SK-N-SH (cell line): ENCODE measurements around the gene KCNG3. TPM values are rescaled to one million over a fixed set of nuclear protein-coding genes. Genes with fewer than 3 reads are reported as not detected.

Experiments used
- CTCF ChIA-PET: fragments of 300-600, 350-600 bp; formaldehyde crosslinking; extraction: SDS; loops from one replicate; lab custom pipeline; 2021; lab: Yijun Ruan, JAX
- POLR2A ChIA-PET: fragments of 350-600 bp; sonication (Branson Sonifier 250); formaldehyde crosslinking; extraction: SDS; loops from one replicate; lab custom pipeline; 2020; ENCODE audit warnings: antibody characterized with exemption, inconsistent platforms; lab: Yijun Ruan, JAX
- DNase-seq: peaks from one replicate; pipeline ENCODE4 v3.0.0; 2012
- H2AFZ ChIP-seq: fragments of 200-600 bp; sonication (generic); 2 replicates; pipeline ENCODE4 v1.8.1; 2016; ENCODE audit warnings: antibody characterized with exemption, mild to moderate bottlenecking, low read depth
- H3F3A ChIP-seq: fragments of 200-600 bp; sonication (generic); replicated peaks from 2 replicates; pipeline ENCODE3; 2016; ENCODE audit warnings: antibody characterized with exemption, mild to moderate bottlenecking; ENCODE audit not compliant: insufficient read depth
- H3K27ac ChIP-seq, 2 experiments: fragments of 200-500 bp in 1 of 2; fragments of 200-600 bp in 1 of 2; sonication (Bioruptor generic) in 1 of 2; sonication (generic), shearing (Covaris generic) in 1 of 2; 2 replicates each; pipeline versions ENCODE4 v1.5.1 to v1.6.1; 2014 to 2016; ENCODE audit warnings: low read depth in 2 of 2, inconsistent platforms in 1 of 2, low read length in 1 of 2, mild to moderate bottlenecking in 1 of 2, mixed read lengths in 1 of 2
- H3K27me3 ChIP-seq: fragments of 200-600 bp; sonication (generic), shearing (Covaris generic); 2 replicates; pipeline ENCODE4 v1.6.1; 2016; ENCODE audit warnings: mixed run types; ENCODE audit not compliant: insufficient read depth
- H3K36me3 ChIP-seq, 2 experiments: fragments of 200-500 bp in 1 of 2; fragments of 200-600 bp in 1 of 2; sonication (Bioruptor generic) in 1 of 2; sonication (generic) in 1 of 2; replicated peaks in 1 of 2; 2 replicates each; pipeline versions ENCODE3 to v1.5.1; 2014 to 2016; ENCODE audit warnings: low read length in 1 of 2, mild to moderate bottlenecking in 1 of 2; ENCODE audit not compliant: insufficient read depth in 2 of 2, control insufficient read depth in 1 of 2
- H3K4me1 ChIP-seq, 2 experiments: fragments of 200-500 bp in 1 of 2; fragments of 200-600 bp in 1 of 2; sonication (Bioruptor generic) in 1 of 2; sonication (generic), shearing (Covaris generic) in 1 of 2; 2 replicates each; pipeline versions ENCODE4 v1.5.1 to v1.6.1; 2014 to 2016; ENCODE audit warnings: low read depth in 1 of 2, low read length in 1 of 2, mixed run types in 1 of 2; ENCODE audit not compliant: insufficient read depth in 2 of 2, control insufficient read depth in 1 of 2
- H3K4me2 ChIP-seq: fragments of 200-600 bp; sonication (generic), shearing (Covaris generic); 2 replicates; pipeline ENCODE4 v1.6.1; 2017; ENCODE audit warnings: mixed run types
- H3K4me3 ChIP-seq, 2 experiments: fragments of 200-500 bp in 1 of 2; fragments of 200-600 bp in 1 of 2; sonication (Bioruptor generic) in 1 of 2; sonication (generic), shearing (Covaris generic) in 1 of 2; 2 replicates each; pipeline versions ENCODE4 v1.5.1 to v1.8.1; 2014 to 2016; ENCODE audit warnings: low read depth in 2 of 2, inconsistent platforms in 1 of 2, low read length in 1 of 2, mild to moderate bottlenecking in 1 of 2, mixed read lengths in 1 of 2, moderate library complexity in 1 of 2
- H3K79me2 ChIP-seq: fragments of 200-600 bp; sonication (generic); 2 replicates; pipeline ENCODE4 v1.8.1; 2017; ENCODE audit warnings: mild to moderate bottlenecking; ENCODE audit not compliant: insufficient read depth
- H3K9ac ChIP-seq: fragments of 200-600 bp; sonication (generic); 2 replicates; pipeline ENCODE4 v1.6.1; 2017; ENCODE audit warnings: mixed run types
- H3K9me2 ChIP-seq: fragments of 200-600 bp; sonication (generic); 2 replicates; pipeline ENCODE4 v1.6.1; 2017; ENCODE audit warnings: mixed run types
- H3K9me3 ChIP-seq: fragments of 200-600 bp; sonication (generic); 2 replicates; pipeline ENCODE4 v1.6.1; 2017; ENCODE audit warnings: mixed run types, mild to moderate bottlenecking, moderate library complexity
- H4K20me1 ChIP-seq: fragments of 200-600 bp; sonication (generic); 2 replicates; pipeline ENCODE4 v1.6.1; 2017; ENCODE audit warnings: mild to moderate bottlenecking, mixed run types; ENCODE audit not compliant: insufficient read depth
- ELF1 ChIP-seq: IDR thresholded peaks from 2 replicates; pipeline ENCODE4 v1.4.0; 2012
- EP300 ChIP-seq, 2 experiments: IDR thresholded peaks; 2 replicates each; pipeline versions ENCODE4 v1.4.0 to v1.6.1; 2012; ENCODE audit warnings: borderline replicate concordance in 1 of 2, low read depth in 1 of 2, low read length in 1 of 2
- GABPA ChIP-seq: IDR thresholded peaks from 2 replicates; pipeline ENCODE4 v1.4.0; 2012; ENCODE audit warnings: low read depth, mild to moderate bottlenecking
- GATA2 ChIP-seq: sonication (generic); formaldehyde crosslinking; IDR thresholded peaks from 2 replicates; pipeline ENCODE4 v1.5.0; 2020; ENCODE audit warnings: mild to moderate bottlenecking, missing genetic modification reagents
- JUND ChIP-seq: IDR thresholded peaks from 2 replicates; pipeline ENCODE4 v1.4.0; 2012
- MEF2A ChIP-seq: IDR thresholded peaks from 2 replicates; pipeline ENCODE4 v1.4.0; 2012; ENCODE audit warnings: low read depth, borderline replicate concordance
- NRF1 ChIP-seq: IDR thresholded peaks from 2 replicates; pipeline ENCODE4 v1.6.1; 2012; ENCODE audit warnings: low read depth, mild to moderate bottlenecking, low read length
- RCOR1 ChIP-seq: fragments of 150-350 bp; IDR thresholded peaks from 2 replicates; pipeline ENCODE4 v1.6.1; 2017; ENCODE audit warnings: antibody characterized with exemption, low read length
- RFX5 ChIP-seq: IDR thresholded peaks from 2 replicates; pipeline ENCODE4 v1.6.1; 2012; ENCODE audit warnings: mild to moderate bottlenecking, improper control_type of control experiment, low read length
- RXRA ChIP-seq: IDR thresholded peaks from 2 replicates; pipeline ENCODE4 v1.4.0; 2012; ENCODE audit warnings: low read depth, mild to moderate bottlenecking, borderline replicate concordance
- SIN3A ChIP-seq: IDR thresholded peaks from 2 replicates; pipeline ENCODE4 v1.6.1; 2012; ENCODE audit warnings: low read depth, mild to moderate bottlenecking, low read length, moderate library complexity, borderline replicate concordance
- TCF12 ChIP-seq: IDR thresholded peaks from 2 replicates; pipeline ENCODE4 v1.4.0; 2012
- YY1 ChIP-seq: IDR thresholded peaks from 2 replicates; pipeline ENCODE4 v1.4.0; 2012; ENCODE audit warnings: low read depth, mild to moderate bottlenecking
- WGBS: methylation state at CpG from one replicate; pipeline ENCODE4 v1.1.6; 2017; ENCODE audit warnings: low lambda C conversion rate; 5-methylcytosine and 5-hydroxymethylcytosine counted together
- polyA plus RNA-seq, 3 experiments: library from polyadenylated mRNA; depleted of rRNA; stranded (reverse); fragments of >200 nt; gene quantifications; 2 replicates each; pipeline ENCODE4 v1.2.3, GENCODE V29; 2012
- TF ChIP-seq, protein P1 (sequence below): IDR thresholded peaks from 2 replicates; pipeline ENCODE4 v1.6.1; 2012; ENCODE audit warnings: mild to moderate bottlenecking, low read depth, low read length, moderate library complexity
- TF ChIP-seq, protein P2 (sequence below): fragments of 200-600 bp; sonication (generic); IDR thresholded peaks from 2 replicates; pipeline ENCODE4 v1.6.1; 2017; ENCODE audit warnings: antibody characterized with exemption, mild to moderate bottlenecking, moderate library complexity
- TF ChIP-seq, protein P3 (sequence below): fragments of 150-350 bp; IDR thresholded peaks from 2 replicates; pipeline ENCODE4 v1.6.1; 2017; ENCODE audit warnings: antibody characterized with exemption, low read length, low read depth, borderline replicate concordance
- TF ChIP-seq, protein P4 (sequence below): IDR thresholded peaks from 2 replicates; pipeline ENCODE4 v1.4.0; 2012; ENCODE audit warnings: low read depth, borderline replicate concordance
- TF ChIP-seq, protein P5 (sequence below): IDR thresholded peaks from 2 replicates; pipeline ENCODE4 v1.4.0; 2012; ENCODE audit warnings: low read depth
- TF ChIP-seq, protein P6 (sequence below): IDR thresholded peaks from 2 replicates; pipeline ENCODE4; 2012

The KCNG3 gene
- polyA plus RNA-seq, 1 of the 3 experiments (the other 2 are of a cell fraction): 0.03 TPM

DNA sequence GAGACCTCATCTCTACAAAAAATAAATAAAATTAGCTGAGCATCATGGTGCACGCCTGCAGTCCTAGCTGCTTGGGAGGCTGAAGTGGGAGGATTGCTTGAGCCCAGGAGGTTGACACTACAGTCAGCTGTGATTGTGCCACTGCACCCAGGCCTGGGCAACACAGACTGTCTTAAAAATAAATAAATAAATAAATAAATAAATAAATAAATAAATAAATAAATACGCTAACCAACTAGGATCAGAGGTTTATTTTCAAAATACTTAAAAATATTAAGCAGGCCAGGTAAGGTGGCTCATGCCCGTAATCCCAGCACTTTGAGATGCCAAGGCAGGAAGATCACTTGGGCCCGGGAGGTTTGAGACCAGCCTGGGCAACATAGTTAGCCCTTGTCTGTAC is 63.6 kb downstream of the KCNG3 start:
- TF ChIP-seq TCF12 (no peak), GABPA (no peak), GATA2 (no peak), SIN3A (no peak), MEF2A (no peak), ELF1 (no peak), RFX5 (no peak), JUND (no peak), RXRA (no peak), YY1 (no peak), RCOR1 (no peak), EP300 (IDR thresholded peaks at IDR 0.05; ENCODE audit: borderline replicate concordance in 1 of 2, low read depth in 1 of 2, low read length in 1 of 2) (no peak), NRF1 (no peak)
- TF ChIP-seq, protein P1, sequence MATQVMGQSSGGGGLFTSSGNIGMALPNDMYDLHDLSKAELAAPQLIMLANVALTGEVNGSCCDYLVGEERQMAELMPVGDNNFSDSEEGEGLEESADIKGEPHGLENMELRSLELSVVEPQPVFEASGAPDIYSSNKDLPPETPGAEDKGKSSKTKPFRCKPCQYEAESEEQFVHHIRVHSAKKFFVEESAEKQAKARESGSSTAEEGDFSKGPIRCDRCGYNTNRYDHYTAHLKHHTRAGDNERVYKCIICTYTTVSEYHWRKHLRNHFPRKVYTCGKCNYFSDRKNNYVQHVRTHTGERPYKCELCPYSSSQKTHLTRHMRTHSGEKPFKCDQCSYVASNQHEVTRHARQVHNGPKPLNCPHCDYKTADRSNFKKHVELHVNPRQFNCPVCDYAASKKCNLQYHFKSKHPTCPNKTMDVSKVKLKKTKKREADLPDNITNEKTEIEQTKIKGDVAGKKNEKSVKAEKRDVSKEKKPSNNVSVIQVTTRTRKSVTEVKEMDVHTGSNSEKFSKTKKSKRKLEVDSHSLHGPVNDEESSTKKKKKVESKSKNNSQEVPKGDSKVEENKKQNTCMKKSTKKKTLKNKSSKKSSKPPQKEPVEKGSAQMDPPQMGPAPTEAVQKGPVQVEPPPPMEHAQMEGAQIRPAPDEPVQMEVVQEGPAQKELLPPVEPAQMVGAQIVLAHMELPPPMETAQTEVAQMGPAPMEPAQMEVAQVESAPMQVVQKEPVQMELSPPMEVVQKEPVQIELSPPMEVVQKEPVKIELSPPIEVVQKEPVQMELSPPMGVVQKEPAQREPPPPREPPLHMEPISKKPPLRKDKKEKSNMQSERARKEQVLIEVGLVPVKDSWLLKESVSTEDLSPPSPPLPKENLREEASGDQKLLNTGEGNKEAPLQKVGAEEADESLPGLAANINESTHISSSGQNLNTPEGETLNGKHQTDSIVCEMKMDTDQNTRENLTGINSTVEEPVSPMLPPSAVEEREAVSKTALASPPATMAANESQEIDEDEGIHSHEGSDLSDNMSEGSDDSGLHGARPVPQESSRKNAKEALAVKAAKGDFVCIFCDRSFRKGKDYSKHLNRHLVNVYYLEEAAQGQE: no peak
- TF ChIP-seq, protein P2, sequence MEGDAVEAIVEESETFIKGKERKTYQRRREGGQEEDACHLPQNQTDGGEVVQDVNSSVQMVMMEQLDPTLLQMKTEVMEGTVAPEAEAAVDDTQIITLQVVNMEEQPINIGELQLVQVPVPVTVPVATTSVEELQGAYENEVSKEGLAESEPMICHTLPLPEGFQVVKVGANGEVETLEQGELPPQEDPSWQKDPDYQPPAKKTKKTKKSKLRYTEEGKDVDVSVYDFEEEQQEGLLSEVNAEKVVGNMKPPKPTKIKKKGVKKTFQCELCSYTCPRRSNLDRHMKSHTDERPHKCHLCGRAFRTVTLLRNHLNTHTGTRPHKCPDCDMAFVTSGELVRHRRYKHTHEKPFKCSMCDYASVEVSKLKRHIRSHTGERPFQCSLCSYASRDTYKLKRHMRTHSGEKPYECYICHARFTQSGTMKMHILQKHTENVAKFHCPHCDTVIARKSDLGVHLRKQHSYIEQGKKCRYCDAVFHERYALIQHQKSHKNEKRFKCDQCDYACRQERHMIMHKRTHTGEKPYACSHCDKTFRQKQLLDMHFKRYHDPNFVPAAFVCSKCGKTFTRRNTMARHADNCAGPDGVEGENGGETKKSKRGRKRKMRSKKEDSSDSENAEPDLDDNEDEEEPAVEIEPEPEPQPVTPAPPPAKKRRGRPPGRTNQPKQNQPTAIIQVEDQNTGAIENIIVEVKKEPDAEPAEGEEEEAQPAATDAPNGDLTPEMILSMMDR: no peak
- TF ChIP-seq, protein P3, sequence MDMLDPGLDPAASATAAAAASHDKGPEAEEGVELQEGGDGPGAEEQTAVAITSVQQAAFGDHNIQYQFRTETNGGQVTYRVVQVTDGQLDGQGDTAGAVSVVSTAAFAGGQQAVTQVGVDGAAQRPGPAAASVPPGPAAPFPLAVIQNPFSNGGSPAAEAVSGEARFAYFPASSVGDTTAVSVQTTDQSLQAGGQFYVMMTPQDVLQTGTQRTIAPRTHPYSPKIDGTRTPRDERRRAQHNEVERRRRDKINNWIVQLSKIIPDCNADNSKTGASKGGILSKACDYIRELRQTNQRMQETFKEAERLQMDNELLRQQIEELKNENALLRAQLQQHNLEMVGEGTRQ: no peak
- TF ChIP-seq, protein P4, sequence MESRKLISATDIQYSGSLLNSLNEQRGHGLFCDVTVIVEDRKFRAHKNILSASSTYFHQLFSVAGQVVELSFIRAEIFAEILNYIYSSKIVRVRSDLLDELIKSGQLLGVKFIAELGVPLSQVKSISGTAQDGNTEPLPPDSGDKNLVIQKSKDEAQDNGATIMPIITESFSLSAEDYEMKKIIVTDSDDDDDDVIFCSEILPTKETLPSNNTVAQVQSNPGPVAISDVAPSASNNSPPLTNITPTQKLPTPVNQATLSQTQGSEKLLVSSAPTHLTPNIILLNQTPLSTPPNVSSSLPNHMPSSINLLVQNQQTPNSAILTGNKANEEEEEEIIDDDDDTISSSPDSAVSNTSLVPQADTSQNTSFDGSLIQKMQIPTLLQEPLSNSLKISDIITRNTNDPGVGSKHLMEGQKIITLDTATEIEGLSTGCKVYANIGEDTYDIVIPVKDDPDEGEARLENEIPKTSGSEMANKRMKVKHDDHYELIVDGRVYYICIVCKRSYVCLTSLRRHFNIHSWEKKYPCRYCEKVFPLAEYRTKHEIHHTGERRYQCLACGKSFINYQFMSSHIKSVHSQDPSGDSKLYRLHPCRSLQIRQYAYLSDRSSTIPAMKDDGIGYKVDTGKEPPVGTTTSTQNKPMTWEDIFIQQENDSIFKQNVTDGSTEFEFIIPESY: no peak
- TF ChIP-seq, protein P5, sequence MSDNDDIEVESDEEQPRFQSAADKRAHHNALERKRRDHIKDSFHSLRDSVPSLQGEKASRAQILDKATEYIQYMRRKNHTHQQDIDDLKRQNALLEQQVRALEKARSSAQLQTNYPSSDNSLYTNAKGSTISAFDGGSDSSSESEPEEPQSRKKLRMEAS: no peak
- TF ChIP-seq, protein P6, sequence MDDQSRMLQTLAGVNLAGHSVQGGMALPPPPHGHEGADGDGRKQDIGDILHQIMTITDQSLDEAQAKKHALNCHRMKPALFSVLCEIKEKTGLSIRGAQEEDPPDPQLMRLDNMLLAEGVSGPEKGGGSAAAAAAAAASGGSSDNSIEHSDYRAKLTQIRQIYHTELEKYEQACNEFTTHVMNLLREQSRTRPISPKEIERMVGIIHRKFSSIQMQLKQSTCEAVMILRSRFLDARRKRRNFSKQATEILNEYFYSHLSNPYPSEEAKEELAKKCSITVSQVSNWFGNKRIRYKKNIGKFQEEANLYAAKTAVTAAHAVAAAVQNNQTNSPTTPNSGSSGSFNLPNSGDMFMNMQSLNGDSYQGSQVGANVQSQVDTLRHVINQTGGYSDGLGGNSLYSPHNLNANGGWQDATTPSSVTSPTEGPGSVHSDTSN: no peak
- H3K4me1 ChIP-seq: no peaks in the 10 kb centered on the region; a peak in 1 of 4 replicates
- no peak overlapping the region for H3K4me3 ChIP-seq
- H3K9ac ChIP-seq: no peak overlapping the region
- H3K79me2 ChIP-seq: no peaks in the 10 kb centered on the region
- no peaks in the 10 kb centered on the region for H4K20me1 ChIP-seq
- no peaks in the 10 kb centered on the region for H3K27me3 ChIP-seq
- DNase-seq: no peak
- H3F3A ChIP-seq: no peaks in the 10 kb centered on the region
- no peaks in the 10 kb centered on the region for H3K36me3 ChIP-seq
- ChIA-PET POLR2A (interaction anchor here (0.8 kb wide), 1 partner anchor 297 kb away, joined by 3 read pairs; no protein-coding TSS in a partner anchor), CTCF (interaction anchor here (1.4 to 1.7 kb wide), 3 partner anchors 14 to 25 kb away, joined by 3 to 5 read pairs (median 4); no protein-coding TSS in a partner anchor)
- H3K4me2 ChIP-seq: no peak overlapping the region
- H2AFZ ChIP-seq: no peak overlapping the region
- no peaks in the 10 kb centered on the region for H3K9me2 ChIP-seq
- no peaks in the 10 kb centered on the region for H3K9me3 ChIP-seq
- H3K27ac ChIP-seq: no peak overlapping the region
- 90% methylated on average over 4 of the region's 4 CpGs for WGBS
